Skin of body (tissue), 2 donors: ENCODE measurements around the gene LRRC71. TPM values are rescaled to one million over a fixed set of nuclear protein-coding genes. Genes with fewer than 3 reads are reported as not detected.

Experiments used
- DNase-seq: peaks from one replicate; lab custom pipeline; 2025; lab: John Stamatoyannopoulos, UW
- total RNA-seq: library from RNA; depleted of rRNA; stranded (reverse); fragments of >200 nt; gene quantifications from one replicate; pipeline ENCODE4 v1.2.3, GENCODE V29; 2014

The LRRC71 gene
- total RNA-seq, 1 donor from 2014 or later = 0.20 TPM

DNA sequence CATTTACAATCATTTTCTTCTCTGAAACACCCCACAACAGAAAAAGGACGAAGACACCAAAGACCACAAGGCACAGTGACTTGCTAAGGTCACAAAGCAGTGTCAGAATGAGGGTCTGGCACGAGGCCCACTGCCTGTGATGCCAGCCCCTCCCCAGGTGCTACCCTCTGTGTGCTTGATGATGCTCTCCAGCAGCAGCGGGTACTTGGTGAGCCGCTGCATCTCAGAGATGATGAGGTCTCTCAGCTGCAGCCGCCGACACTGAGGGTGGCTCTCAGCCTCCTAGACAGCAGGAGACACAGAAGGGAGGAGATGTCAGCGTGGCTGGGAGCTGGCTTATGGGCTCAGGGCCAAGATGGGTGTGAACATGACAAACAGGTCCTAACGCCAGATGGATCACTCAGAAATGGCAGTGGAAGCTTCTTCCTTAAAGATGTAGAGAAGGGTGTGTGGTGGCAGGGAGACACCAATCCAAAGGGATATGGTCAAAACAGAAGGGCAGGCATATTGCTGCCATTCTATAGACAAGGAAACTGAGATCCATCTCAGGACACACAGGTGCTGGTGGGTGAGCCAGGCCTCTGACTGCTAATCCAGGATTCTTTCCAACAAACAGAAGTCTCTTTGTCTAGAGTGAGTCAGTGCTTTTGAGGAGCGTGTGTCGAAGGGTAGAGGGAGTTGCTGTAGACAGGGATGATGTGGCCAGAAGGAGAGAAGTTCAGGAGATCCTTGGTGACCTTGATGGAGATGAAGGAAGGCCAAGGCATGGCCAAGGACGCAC is 25.6 kb downstream of the LRRC71 start:
- no peak for DNase-seq

DNA sequence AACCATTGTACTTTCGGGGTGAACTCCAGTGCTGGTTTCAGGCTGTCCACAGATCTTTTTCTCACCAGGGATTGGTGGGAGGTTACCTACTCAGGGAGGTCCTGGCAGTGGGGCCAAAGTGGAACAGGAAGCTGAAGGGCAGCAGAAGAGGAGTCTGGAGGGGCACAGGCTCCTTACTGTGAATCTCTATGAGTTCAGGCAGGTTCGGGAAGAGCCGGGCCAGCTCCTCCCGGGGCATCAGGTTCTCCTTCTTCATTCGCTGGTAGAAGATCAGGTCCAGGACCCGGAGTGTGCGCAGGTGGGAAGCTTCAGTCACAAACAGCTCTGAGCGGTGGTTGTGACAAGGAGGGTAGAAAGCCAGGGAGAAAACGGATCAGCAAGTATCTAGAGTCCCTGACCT is 26.7 kb downstream of the LRRC71 start:
- DNase-seq = no peak

DNA sequence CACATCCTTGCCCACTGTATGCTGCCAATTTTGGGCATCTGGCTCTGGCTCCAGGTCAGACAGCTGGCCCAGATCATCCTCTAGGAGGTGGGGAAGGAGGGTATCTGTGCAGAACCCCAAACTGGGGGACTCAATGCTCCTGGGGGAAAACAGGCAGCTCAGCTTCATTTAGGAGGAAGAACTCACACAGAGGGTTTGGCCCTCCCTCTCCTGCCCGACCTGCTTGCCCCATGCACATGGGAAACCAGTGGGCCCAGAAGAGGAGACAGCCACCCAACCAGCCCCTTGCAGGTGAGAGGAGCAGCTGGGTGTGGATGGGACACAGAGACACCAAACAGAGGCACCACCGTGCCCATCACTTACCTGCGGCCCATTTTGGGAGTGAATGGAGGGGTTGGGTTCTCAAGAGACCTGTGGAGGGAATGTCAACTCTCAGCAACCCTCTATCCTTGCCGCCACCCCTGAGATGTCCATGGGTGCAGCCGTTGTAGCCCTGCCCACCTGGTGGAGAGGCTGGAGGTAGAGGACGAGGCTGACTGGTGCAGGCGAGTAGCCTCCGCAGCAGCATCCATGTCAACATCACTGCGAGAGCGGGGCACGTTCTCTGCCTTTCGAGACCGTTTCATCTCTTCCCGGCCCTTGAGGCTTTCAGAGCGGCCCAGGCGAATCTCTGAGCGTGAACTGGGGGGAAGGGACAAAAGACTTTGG is 27.5 kb downstream of the LRRC71 start:
- DNase-seq = no peak

DNA sequence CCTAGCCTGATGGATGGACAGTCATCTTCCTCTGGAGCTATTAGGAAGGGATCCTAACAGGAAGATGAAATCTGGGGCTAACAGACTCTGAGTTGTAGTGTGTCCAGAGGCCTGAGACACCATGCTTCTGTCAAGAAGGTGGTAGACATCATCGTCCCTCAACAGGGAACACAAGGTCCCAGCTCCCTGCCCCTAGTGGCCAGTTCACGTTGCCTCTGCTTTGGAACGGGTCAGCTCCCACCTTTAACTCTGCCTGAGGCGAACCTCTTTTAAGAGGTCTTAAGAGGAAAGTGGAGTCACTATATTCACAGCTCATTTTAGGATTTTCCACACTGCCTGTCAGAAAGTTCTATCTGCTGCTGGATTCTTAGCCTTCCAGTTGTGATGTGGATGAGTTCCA is 28.3 kb downstream of the LRRC71 start:
- no peak for DNase-seq

DNA sequence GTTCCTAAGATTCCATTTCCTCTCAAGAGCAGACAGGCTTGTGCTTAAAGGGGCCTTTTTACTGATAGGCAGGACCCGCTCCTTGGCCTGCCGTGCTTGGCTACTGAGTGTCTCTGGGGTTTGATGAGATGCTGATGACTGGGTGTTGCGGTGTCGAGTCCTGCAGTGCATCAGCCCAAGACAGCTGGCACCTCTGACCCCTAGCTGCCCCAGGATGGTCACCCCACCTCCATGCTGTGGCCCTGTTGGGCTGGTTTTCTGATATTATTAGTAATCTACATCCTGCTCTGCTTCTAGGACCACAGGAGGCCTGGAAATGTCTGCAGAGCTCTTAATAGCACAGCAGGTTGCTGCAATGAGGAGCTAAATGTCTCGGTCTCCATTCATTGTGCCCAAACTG is 28.7 kb downstream of the LRRC71 start:
- no peak for DNase-seq

DNA sequence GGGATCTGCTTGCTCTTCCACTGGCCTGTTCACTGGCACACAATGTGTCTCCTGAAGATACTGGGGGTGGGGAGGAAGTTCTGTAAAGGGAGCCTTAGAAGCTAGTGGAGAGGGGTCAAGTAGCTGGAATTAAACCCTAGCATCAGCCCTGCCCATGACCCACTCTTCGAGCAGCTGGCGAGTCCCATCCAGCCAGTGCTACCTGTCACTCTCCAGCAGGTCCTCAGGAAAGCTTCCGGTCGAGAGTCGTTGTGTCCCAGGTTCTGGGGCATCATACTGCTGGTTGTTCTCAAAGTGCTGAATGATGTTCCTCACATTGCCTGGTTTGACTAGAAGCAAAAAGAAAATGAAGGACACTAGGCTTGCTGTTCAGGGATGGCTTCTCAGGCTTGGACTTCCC is 30.9 kb downstream of the LRRC71 start:
- no peak for DNase-seq

DNA sequence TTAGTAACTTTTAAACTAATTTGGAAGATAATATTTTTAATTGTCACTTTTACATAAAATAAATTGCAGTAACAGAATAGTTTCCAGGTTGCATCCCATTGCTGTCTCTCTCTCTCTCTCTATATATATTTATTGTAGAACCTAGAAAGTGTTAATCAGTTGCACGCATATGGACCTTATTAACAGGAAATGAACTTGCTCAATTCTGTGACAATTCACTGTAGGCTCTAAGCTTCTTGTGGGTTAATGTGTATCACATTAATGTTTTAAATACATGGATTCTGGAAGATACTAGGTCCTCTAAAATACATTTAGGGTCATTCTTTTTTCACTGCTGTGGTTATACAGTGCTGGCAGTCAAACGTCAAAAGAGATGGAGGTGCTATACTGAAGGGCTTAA is 33.1 kb downstream of the LRRC71 start:
- DNase-seq = no peak

DNA sequence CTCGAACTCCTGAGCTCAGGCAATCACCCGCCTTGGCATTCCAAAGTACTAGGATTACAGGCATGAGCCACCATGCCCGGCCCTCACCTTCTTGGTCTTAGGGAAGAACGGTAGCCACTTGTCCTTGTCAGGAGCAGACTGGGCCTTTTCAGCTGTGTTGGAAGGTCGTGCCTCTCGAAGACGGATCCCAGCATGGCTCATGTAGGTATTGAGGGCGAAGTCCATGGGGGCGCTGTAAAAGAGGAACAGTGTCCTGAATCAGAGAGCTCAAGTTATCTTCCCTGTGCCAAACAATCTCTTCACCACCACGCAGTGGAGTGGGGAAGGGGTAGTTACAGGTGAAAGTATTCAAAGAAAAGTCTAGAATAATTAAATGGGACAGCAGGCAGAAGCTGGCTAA is 35.9 kb downstream of the LRRC71 start:
- no peak for DNase-seq

DNA sequence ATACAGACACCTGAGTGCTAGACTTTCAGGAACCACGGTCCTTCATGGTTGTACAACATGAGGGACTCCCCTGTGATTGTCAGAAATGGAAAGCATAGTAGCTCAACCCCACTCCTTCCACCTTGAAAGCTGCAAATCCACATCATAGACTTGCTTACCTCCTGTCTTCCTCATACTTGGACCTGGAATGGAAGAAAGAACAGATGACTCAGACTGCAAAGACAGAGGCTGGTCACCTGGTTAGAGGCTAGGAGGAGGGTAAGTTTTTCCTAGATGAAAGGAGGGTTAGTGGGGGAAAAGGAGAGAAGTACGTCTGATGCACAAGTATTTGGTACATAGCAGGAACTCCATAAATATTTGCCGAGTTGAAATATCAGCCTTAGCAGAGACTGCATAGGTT is 37.2 kb downstream of the LRRC71 start:
- no peak for DNase-seq

DNA sequence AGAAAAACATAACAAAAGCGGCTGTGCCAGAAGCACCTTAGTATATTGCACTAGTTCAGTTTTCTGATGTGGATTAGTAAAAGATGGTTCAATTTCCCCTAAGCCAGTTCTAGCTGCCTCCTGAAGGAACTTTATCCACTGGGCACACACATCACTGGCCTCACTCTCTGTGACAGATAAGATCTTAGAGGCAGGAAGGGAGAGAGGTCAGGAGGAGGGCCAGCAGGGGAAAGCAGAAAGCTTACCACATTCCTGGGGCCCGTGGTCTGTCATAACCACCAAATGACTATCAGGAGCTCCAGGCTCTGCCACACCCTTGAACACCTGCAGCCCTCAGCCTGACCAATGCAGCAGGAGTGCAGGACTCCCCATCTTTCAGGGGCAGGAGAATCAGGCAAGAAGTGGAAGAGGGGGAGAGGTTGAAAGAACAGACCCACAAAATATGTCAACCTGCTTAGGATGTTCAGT is 37.8 kb downstream of the LRRC71 start:
- DNase-seq = no peak

DNA sequence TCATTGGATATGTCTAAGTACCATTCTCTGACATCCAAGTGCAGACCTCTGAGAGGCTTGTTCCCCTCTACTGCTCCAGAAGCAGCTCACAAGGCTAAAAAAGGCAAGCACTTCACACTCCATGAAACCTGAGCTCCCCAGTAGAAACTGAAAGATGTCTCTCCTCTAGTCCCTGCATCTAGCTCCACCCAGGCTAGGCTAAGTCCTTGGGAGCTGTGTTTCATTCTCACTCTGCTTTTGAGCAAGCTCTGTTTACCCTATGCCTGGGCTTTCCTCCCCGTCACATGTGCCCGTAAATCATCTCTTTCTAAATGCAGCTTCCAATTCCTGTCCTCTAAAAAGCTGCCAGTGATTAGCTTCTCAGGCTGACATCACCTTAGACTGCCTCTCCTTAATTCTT is 39.0 kb downstream of the LRRC71 start:
- no peak for DNase-seq

DNA sequence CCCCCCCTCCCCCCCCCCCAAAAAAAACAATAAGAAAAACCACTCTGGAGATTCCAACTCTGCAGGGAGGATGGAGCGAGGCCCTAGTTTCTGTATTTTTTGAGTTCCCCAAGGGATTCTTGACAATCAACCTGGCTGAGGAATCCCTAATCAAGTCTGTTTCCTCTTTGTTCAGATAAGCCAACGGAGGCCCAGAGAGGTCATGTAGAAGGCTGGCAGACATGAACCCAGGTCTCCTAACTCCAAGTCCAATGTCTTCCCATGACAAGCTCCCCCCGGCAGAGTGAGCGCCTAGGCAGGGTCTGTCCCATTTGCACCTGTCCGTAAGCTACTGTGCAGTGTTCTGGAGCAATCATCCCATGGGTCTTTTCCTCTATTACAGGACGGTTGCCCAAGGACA is 39.5 kb downstream of the LRRC71 start:
- DNase-seq = no peak

DNA sequence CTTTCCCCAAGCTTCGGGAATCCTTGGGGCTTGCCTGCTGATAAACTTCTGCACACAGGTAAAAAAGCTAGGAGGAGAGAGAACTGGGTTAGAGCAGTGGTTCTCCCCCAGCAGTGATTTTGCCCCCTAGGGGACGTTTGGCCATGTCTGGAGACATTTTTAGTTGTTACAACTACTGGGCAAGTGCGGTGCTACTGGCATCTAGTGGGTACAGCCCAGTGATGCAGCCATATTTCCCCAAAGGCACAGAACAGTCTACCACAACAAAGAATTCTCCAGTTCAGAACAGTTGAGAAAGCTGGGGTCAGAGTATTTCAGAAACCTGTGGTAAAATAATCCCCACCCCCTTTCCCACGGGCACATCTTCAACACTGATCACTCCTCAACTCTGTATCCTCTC is 41.3 kb downstream of the LRRC71 start:
- no peak for DNase-seq

DNA sequence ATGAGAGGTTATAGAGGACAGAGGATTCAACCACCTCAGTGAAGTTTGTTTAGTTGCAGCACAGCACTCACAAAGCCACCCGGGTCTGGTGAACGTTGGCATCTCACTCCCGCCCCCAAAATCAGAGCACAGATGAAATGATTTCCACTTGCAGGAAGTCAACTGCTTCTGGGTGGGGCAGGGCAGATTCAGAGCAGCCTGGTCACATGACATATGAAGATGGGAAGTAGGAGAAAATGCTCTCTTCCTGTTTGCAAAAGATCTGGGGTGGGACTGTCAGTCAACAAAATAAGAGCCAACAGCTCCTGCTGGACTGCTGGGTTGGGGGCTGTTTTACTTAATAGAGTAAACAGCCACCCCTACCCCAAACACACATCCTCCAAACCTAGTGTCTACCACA is 43.2 kb downstream of the LRRC71 start:
- no peak for DNase-seq

DNA sequence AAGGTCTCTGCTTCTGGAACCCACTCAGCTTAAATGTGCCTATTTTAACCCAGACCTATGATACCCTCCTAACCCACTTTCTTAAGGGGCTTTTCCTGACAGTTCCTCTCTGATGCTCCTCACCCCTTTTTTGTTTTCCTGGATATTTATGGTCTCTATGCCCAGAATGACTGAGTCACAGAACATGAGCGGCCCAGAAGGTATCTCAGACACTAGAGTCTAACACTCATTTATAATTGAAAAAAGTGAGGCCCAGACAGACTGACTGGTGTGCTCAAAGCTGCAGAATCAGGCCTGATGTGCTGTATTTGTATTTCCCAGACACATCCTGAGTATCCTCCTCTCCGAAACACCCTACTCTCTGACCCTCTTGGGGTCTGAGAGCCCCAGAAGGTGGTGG is 44.0 kb downstream of the LRRC71 start:
- no peak for DNase-seq

DNA sequence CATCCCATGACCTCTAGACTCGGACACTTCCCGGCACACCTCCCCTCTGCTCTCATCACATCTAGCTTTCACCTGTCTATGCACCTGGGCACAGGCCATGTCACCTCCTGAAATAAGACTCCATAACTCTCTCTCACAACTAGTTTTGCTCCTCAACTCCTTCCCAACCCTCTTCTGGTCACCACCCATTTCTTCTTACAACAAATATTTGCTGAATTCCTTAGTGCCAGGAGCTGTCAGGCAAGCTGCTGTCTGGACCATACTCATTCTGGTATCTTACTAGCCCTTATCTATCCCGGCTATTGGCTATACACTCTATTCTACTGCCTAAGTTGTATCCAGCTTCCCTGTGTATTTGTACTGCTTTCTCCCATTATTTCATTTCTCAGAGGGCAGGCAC is 49.1 kb downstream of the LRRC71 start:
- no peak for DNase-seq

DNA sequence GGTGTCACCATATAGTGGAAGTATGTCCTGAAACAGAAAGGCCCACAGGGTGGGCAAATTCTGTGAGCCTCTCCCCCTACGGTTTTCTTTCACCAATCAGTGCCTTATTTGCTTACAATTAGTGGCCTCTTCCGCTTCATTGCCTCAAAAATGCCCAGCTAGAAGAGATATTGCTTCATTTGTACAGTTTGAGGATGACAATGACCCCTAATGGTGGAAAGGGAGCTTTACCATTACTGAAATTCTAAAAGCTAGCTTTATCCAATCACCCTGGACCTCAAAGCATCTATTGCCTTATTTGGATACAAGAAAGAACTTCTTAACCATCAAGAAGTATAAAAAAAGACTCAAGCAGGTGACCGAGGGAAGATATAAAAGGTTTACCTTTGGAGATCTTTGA is 49.6 kb downstream of the LRRC71 start:
- DNase-seq = no peak

DNA sequence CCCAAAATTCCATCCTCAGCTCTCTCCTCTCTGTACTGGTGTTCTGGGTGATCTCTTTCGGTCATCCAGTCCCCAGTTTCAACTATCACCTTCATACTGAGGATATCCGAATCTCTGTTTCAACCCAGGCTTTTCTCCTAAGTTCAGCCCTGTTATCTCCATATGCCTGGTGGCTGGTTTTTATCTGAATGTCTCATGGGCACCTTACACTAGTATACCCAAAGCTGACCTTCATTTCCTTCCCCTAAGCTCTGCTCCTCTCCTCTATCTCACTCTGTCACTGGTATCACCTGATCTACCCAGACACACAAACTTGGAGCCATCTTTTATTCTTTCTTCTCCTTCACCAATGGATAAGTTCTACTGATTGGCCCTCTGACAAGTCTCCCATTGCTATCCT is 53.0 kb downstream of the LRRC71 start:
- DNase-seq = no peak

DNA sequence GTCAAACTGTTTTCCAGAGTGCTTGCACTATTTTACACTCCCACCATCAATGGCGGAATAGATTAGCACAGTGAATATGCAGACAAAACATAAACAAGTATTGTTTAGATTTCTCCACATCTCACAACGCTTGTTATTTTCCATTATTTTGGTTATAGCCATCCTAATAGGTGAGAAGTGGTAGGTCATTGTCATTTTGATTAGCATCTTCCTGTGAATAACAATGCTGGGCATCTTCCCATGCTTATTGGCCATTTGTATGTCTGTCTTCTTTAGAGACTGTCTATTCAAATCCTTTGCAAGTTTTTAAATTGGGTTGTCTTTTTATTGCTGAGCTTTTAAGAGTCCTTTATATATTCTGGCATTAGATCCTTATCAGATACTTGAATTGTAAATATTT is 54.7 kb downstream of the LRRC71 start:
- no peak for DNase-seq

DNA sequence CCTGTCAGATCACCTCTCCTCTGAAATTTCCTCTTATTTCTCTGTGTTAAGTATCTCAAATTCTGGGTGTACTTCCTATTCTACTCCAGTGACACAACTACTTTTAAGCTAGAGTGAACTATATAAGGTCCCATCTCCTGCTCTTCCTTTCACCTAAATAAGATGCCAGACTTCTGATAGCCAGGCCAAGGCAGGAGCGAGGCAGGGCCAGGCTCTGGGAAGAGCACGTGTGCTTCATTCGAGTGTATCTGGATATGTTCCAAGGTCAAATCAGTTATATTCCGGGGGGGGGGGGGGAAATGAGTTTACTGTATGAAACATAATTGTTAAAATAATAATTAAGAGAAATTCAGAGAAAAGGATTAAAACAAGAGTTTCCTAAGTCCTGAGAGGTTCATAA is 60.1 kb downstream of the LRRC71 start:
- no peak for DNase-seq
